C4-2B (cell line): ENCODE results near the gene BDH1.

ENCODE experiments used
- ZFX ChIP-seq: fragments of 450-650 bp; IDR thresholded peaks from 2 replicates; pipeline ENCODE4 v1.6.1; 2017
- TF ChIP-seq, protein P1 (sequence below): fragments of 450-650 bp; conservative IDR thresholded peaks from 2 replicates; pipeline ENCODE4 v1.5.1; 2017; ENCODE audit warnings: mild to moderate bottlenecking

DNA sequence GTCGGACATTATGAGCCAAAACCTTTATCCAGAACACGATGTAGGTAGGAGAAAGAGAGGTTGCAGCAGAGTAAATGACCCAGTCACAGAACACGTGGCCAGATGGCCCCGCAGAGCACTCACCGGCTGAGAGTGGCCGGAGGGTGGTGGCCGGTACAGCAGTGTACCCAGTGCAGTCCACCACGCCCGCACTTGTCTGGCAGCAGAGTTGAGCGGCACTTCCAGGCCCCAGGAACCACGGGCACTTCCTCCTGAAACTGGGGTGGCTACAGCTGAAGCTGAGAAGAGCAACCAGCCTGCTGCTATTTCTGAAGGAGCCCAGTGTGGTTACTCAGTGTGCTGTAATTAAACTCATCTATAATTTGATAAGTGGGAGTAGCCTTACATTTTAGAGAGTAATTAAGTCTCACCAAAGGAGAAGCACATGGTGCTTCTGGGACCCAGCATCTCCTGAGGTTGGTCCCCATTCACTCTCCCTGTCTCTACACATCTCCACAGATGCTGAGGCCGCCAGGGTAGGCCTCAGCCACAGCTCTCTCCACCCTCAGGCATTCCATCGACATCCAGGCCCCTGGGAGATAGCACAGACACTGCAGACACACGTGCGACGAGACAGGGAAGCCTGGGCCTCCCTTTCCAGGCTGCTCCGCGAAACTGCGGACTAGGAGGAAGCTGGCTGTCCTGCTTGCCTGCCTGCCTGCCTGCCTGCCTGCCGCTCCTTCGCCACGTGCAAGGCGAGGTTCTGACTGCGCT lies 49.8 kb downstream of the BDH1 start:
- TF ChIP-seq, protein P1, sequence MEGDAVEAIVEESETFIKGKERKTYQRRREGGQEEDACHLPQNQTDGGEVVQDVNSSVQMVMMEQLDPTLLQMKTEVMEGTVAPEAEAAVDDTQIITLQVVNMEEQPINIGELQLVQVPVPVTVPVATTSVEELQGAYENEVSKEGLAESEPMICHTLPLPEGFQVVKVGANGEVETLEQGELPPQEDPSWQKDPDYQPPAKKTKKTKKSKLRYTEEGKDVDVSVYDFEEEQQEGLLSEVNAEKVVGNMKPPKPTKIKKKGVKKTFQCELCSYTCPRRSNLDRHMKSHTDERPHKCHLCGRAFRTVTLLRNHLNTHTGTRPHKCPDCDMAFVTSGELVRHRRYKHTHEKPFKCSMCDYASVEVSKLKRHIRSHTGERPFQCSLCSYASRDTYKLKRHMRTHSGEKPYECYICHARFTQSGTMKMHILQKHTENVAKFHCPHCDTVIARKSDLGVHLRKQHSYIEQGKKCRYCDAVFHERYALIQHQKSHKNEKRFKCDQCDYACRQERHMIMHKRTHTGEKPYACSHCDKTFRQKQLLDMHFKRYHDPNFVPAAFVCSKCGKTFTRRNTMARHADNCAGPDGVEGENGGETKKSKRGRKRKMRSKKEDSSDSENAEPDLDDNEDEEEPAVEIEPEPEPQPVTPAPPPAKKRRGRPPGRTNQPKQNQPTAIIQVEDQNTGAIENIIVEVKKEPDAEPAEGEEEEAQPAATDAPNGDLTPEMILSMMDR: no peak
- TF ChIP-seq ZFX: no peak
